SJCRH30 (cell line): ENCODE data around the gene UTP18. TPM values are rescaled to one million over a fixed set of nuclear protein-coding genes. Genes with fewer than 3 reads are reported as not detected.
A peak's percentile ranks its signal among the peaks of the same experiment; 100 is the strongest.
"Not testable (repeated sequence)": the region's sequence is repeated elsewhere in the genome, so short reads cannot be mapped to it uniquely, and the experiment has no call there.

Experiments used
- DNase-seq, 2 experiments: peaks; one replicate each; pipeline ENCODE4 v3.0.0-alpha.2; 2015 to 2020
- H3K27ac ChIP-seq: fragments of 250-450 bp; sonication (Bioruptor Pico); 2 replicates; pipeline ENCODE4 v1.5.1; 2020; ENCODE audit warnings: mild to moderate bottlenecking, moderate library complexity
- H3K27me3 ChIP-seq: fragments of 250-450 bp; sonication (Bioruptor Pico); 2 replicates; pipeline ENCODE4 v1.5.1; 2020; ENCODE audit warnings: mild to moderate bottlenecking, moderate library complexity
- H3K36me3 ChIP-seq: fragments of 250-450 bp; sonication (Bioruptor Pico); 2 replicates; pipeline ENCODE4 v1.5.1; 2020; ENCODE audit warnings: mild to moderate bottlenecking, moderate library complexity
- H3K4me1 ChIP-seq: fragments of 250-450 bp; sonication (Bioruptor Pico); 2 replicates; pipeline ENCODE4 v1.5.1; 2020; ENCODE audit warnings: mild to moderate bottlenecking, moderate library complexity
- H3K4me3 ChIP-seq: fragments of 250-450 bp; sonication (Bioruptor Pico); 2 replicates; pipeline ENCODE4 v1.5.1; 2020; ENCODE audit warnings: mild to moderate bottlenecking, moderate library complexity
- H3K9me3 ChIP-seq: fragments of 250-450 bp; sonication (Bioruptor Pico); replicated peaks from 2 replicates; pipeline ENCODE4 v1.5.1; 2020; ENCODE audit warnings: mild to moderate bottlenecking, moderate library complexity
- total RNA-seq: library from RNA; depleted of rRNA; stranded (reverse); fragments of >200 nt; shearing (Covaris generic); gene quantifications from 2 replicates; pipeline ENCODE4 v1.2.3, GENCODE V29; 2014

UTP18 gene
- total RNA-seq, 1 experiment from 2014 or later, result 51.7 TPM

- Histone ChIP-seq H3K4me1 (no peaks in the 10 kb centered on the region), H3K27me3 (no peaks in the 10 kb centered on the region), H3K36me3 (peaks cover 70% of the 10 kb centered on the region), H3K9me3 (no peaks in the 10 kb centered on the region), H3K27ac (no peak overlapping the region), H3K4me3 (no peak overlapping the region)
- DNase-seq, result no peak
These were observed 12.5 kb downstream of the UTP18 start for GRCh38 chr17:51272812-51273211.

DNA sequence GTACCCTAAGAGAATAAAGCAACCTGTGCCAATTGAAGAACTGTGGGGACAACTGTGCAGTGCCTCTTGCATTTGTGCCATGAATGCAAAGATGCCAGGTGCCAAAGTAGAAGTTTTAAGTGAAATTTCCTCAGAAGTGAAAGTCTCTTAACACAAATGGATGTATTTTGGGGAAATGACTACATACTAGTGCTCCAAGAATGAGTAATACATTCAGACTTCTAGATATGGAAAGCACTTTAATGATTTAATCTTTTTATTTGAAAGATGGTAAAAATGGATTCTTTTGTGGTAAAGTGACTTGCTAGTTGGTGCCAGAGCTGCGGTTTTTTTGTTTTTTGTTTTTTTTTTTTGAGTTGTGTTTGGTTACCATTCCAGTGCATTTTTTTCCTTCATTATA, 15.0 kb downstream of the UTP18 start:
- DNase-seq, result no peak
- Histone ChIP-seq H3K4me3 (no peak overlapping the region), H3K27ac (no peak overlapping the region), H3K27me3 (no peaks in the 10 kb centered on the region), H3K4me1 (no peaks in the 10 kb centered on the region), H3K9me3 (no peaks in the 10 kb centered on the region), H3K36me3 (peaks cover 68% of the 10 kb centered on the region)

DNA sequence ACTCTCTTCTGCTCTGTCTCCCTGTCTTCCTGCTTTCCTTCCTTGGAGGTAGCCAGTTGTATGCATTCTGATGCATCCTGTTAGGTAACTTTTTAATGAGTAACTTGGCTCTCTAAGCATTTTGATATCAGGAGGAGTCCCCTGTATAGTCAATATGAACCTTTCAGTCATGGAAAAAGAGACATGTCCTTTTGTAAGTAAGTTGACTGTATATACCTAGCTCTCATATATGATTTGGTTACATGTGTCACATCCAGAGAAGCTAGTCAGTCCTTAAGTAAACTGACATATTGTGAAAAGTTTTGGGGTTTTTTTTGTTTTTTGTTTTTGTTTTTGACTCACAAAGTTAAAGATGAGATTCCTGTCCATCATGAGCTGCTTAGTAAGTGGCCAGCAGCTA, 18.8 kb downstream of the UTP18 start:
- Histone ChIP-seq H3K27ac (no peak overlapping the region), H3K9me3 (no peaks in the 10 kb centered on the region), H3K36me3 (peaks cover 56% of the 10 kb centered on the region), H3K27me3 (no peaks in the 10 kb centered on the region), H3K4me3 (no peak overlapping the region), H3K4me1 (no peaks in the 10 kb centered on the region)
- no peak for DNase-seq

GRCh38 chr17:51287412-51287811, 27.1 kb downstream of the UTP18 start:
- no peak overlapping the region for H3K4me3 ChIP-seq
- no peaks in the 10 kb centered on the region for H3K27me3 ChIP-seq
- DNase-seq, result no peak
- H3K4me1 ChIP-seq, result no peaks in the 10 kb centered on the region
- no peaks in the 10 kb centered on the region for H3K9me3 ChIP-seq
- no peak overlapping the region for H3K27ac ChIP-seq
- H3K36me3 ChIP-seq, result peaks cover 48% of the 10 kb centered on the region

DNA sequence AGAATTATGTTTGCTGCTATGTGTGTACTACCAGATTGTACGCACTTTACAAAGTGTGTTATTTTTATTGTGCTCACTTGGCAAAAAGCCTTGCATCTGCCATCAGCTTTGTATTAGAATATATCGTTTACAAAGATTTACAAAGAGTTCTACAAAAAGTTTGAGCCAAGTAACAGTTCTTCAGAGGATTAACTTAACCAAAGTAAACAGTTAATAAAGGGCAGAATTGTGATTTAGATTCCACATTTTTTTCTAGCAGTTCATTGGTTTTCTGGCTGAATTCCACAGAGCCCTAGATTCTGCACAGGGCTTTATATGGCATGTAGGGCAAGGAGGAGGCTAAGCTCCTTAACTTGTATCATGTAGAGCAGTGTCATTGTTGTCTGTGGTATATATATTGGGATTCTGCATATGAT, 29.4 kb downstream of the UTP18 start:
- Histone ChIP-seq H3K4me3 (no peak overlapping the region), H3K36me3 (peaks cover 58% of the 10 kb centered on the region), H3K27ac (no peak overlapping the region), H3K27me3 (no peaks in the 10 kb centered on the region), H3K9me3 (no peaks in the 10 kb centered on the region), H3K4me1 (no peaks in the 10 kb centered on the region)
- DNase-seq, result no peak

DNA sequence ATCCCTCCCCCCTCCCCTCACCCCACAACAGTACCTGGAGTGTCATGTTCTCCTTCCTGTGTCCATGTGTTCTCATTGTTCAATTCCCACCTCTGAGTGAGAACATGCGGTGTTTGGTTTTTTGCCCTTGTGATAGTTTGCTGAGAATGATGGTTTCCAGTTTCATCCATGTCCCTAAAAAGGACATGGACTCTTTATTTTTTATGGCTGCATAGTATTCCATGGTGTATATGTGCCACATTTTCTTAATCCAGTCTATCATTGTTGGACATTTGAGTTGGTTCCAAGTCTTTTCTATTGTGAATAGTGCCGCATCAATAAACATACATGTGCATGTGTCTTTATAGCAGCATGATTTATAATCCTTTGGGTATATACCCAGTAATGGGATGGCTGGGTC, 34.0 kb downstream of the UTP18 start:
- H3K4me1 ChIP-seq, H3K9me3 ChIP-seq, H3K4me3 ChIP-seq, DNase-seq, H3K27ac ChIP-seq, H3K27me3 ChIP-seq: not testable (repeated sequence)
- peaks cover 40% of the 10 kb centered on the region for H3K36me3 ChIP-seq

- Histone ChIP-seq H3K9me3 (no peaks in the 10 kb centered on the region), H3K27me3 (no peaks in the 10 kb centered on the region), H3K27ac (no peak overlapping the region), H3K4me1 (no peaks in the 10 kb centered on the region), H3K4me3 (no peak overlapping the region), H3K36me3 (peaks cover 13% of the 10 kb centered on the region)
- DNase-seq, result peak; percentile 10 to 61
These were observed 38.4 kb downstream of the UTP18 start for GRCh38 chr17:51298508-51299371.

DNA sequence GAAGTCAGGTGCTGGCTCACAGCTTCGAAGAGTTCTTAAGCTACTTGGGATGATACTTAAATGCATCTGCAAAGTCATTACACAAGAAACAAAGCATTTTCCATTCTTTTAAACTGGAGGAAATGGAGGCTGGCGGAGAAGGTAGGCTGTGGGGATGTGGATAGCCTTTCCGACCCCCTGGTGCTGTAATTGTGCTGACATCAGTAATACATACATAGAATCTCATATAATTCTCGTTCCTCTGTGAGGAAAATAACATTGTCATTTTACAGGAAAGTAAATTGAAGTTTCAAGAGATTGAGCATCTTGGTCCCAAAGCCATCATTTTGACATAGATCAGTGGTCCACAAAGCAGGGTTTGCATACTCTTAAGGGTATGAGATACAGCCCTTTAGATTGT, 39.5 kb downstream of the UTP18 start:
- Histone ChIP-seq H3K27me3 (no peaks in the 10 kb centered on the region), H3K4me1 (no peaks in the 10 kb centered on the region), H3K36me3 (peaks cover 10% of the 10 kb centered on the region), H3K27ac (no peak overlapping the region), H3K9me3 (no peaks in the 10 kb centered on the region), H3K4me3 (no peak overlapping the region)
- DNase-seq, result no peak

- H3K36me3 ChIP-seq, result no peaks in the 10 kb centered on the region
- DNase-seq, result no peak
- H3K27me3 ChIP-seq, result no peaks in the 10 kb centered on the region
- H3K4me1 ChIP-seq, result no peaks in the 10 kb centered on the region
- H3K9me3 ChIP-seq, result no peaks in the 10 kb centered on the region
- H3K27ac ChIP-seq, result no peak overlapping the region
- H3K4me3 ChIP-seq, result no peak overlapping the region
These were observed 44.8 kb downstream of the UTP18 start for GRCh38 chr17:51305182-51305581.

GRCh38 chr17:51312003-51312402, 51.7 kb downstream of the UTP18 start:
- H3K27me3 ChIP-seq, H3K4me1 ChIP-seq, H3K27ac ChIP-seq, H3K9me3 ChIP-seq, H3K4me3 ChIP-seq, H3K36me3 ChIP-seq, DNase-seq: not testable (repeated sequence)

DNA sequence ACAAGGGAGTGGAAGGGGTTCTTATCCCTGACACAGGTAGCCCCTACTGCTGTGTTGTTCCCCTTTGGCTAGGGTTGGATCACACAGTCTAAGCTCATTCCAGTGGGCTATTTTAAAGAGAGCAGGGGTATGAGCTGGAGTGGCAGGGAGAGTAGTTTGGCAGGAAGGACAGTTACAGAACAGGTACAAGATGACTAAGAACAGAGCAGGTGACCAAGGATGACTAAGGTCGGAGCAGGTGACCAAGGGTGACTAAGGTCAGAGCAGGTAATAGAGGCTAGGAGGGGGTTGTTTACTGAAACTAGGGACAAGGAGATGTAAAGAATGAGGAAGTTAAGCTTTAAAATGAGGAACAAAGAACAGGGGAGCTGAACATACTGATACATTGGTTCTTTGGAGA, 58.8 kb downstream of the UTP18 start:
- no peak overlapping the region for H3K4me3 ChIP-seq
- no peaks in the 10 kb centered on the region for H3K9me3 ChIP-seq
- no peaks in the 10 kb centered on the region for H3K4me1 ChIP-seq
- no peaks in the 10 kb centered on the region for H3K36me3 ChIP-seq
- H3K27me3 ChIP-seq, result no peaks in the 10 kb centered on the region
- no peak for DNase-seq
- H3K27ac ChIP-seq, result no peak overlapping the region

DNA sequence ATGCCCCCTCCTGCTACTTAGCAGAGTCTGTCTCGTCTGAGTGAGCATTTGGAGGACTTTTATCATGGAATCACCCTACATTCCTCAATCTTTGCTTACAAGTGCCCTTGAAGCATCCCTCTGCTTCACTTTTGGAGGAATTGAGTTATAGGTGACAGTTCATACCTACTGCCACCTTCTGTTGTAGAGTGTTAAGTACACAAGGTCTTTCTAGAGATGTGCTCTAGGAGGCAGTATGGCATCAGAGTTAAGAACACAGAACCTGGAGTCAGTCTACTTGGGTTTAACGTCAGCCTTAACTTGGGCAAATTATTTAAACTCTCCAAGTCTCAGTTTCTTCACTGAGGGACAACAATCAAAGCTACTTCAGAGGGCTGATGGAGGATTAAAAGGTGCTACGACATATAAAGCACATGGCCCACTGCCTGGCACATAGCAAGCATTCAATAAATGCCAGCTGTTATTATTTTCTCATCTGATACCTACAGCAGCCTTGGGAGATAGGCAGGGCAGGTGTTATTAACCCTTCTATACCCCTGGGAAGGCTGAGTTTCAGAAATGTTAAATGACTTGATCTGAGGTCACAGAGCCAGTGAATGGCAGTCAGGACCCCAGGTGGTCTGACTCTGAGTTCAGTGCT, 62.2 kb downstream of the UTP18 start:
- H3K4me1 ChIP-seq, result no peaks in the 10 kb centered on the region
- no peaks in the 10 kb centered on the region for H3K27me3 ChIP-seq
- no peak overlapping the region for H3K27ac ChIP-seq
- no peaks in the 10 kb centered on the region for H3K36me3 ChIP-seq
- no peak overlapping the region for H3K4me3 ChIP-seq
- peak in 1 of 2 experiments; percentile 37 for DNase-seq
- H3K9me3 ChIP-seq, result no peaks in the 10 kb centered on the region

GRCh38 chr17:51325471-51325870, 65.1 kb downstream of the UTP18 start:
- no peaks in the 10 kb centered on the region for H3K9me3 ChIP-seq
- H3K27me3 ChIP-seq, result no peaks in the 10 kb centered on the region
- H3K4me1 ChIP-seq, result no peaks in the 10 kb centered on the region
- H3K4me3 ChIP-seq, result no peak overlapping the region
- no peaks in the 10 kb centered on the region for H3K36me3 ChIP-seq
- no peak for DNase-seq
- H3K27ac ChIP-seq, result no peak overlapping the region

GRCh38 chr17:51330861-51331503, 70.6 kb downstream of the UTP18 start:
- not testable (repeated sequence) for H3K4me1 ChIP-seq, H3K27ac ChIP-seq, H3K4me3 ChIP-seq, DNase-seq, H3K36me3 ChIP-seq, H3K9me3 ChIP-seq, H3K27me3 ChIP-seq

- Histone ChIP-seq H3K27ac (no peak overlapping the region), H3K27me3 (no peaks in the 10 kb centered on the region), H3K4me3 (no peak overlapping the region), H3K9me3 (no peaks in the 10 kb centered on the region), H3K36me3 (no peaks in the 10 kb centered on the region), H3K4me1 (no peaks in the 10 kb centered on the region)
- DNase-seq, result no peak
These were observed 74.8 kb downstream of the UTP18 start for GRCh38 chr17:51335006-51335590.
